A549 (cell line): ENCODE data around the gene PI4K2A. TPM values are rescaled to one million over a fixed set of nuclear protein-coding genes. Genes with fewer than 3 reads are reported as not detected.
A peak's percentile ranks its signal among the peaks of the same experiment; 100 is the strongest.

ENCODE experiments used
- ATAC-seq, 2 experiments: fragments of 200-7000 bp in 1 of 2; fragments of >200 bp in 1 of 2; cut with Nextera tagmentation in 1 of 2; cut with Tn5 transposase in 1 of 2; 3 replicates each; pipeline versions ENCODE4 v1.8.0 to v1.9.1; 2018 to 2020; ENCODE audit warnings: mild to moderate bottlenecking in 1 of 2, moderate library complexity in 1 of 2
- CTCF ChIA-PET: fragments of 300-600 bp; sonication (Branson Sonifier 250); formaldehyde crosslinking; extraction: SDS; loops from one replicate; lab custom pipeline; 2021; ENCODE audit warnings: antibody characterized with exemption, inconsistent platforms; lab: Yijun Ruan, JAX
- POLR2A ChIA-PET: fragments of 350-600 bp; formaldehyde crosslinking; extraction: SDS; loops from one replicate; lab custom pipeline; 2021; ENCODE audit warnings: antibody characterized with exemption, inconsistent platforms; lab: Yijun Ruan, JAX
- DNase-seq, 2 experiments: peaks; one replicate each; pipeline versions ENCODE4 v3.0.0 to v3.0.0-alpha.2; 2011 to 2016; ENCODE audit warnings: low read depth in 1 of 2, low spot score in 1 of 2
- FAIRE-seq: peaks from 2 replicates; lab custom pipeline; 2011; peaks lifted over from hg19 to GRCh38; lab: Jason Lieb, UNC
- H3K27ac ChIP-seq, 2 experiments: fragments of >200 bp; sonication (Bioruptor Twin); formaldehyde crosslinking; 3 replicates each; pipeline ENCODE4 v1.5.1; 2016 to 2017
- H3K4me1 ChIP-seq: fragments of >200 bp; sonication (Bioruptor Twin); formaldehyde crosslinking; 3 replicates; pipeline ENCODE4 v1.6.1; 2016
- H3K4me2 ChIP-seq: fragments of >200 bp; sonication (Bioruptor Twin); formaldehyde crosslinking; 3 replicates; pipeline ENCODE4 v1.6.1; 2016
- H3K4me3 ChIP-seq: fragments of >200 bp; sonication (Bioruptor Twin); formaldehyde crosslinking; 3 replicates; pipeline ENCODE4 v1.5.1; 2016
- H3K9me3 ChIP-seq: fragments of >200 bp; sonication (Bioruptor Twin); formaldehyde crosslinking; 3 replicates; pipeline ENCODE4 v1.6.1; 2016
- BHLHE40 ChIP-seq: IDR thresholded peaks from 2 replicates; pipeline ENCODE4 v1.6.1; 2012; ENCODE audit warnings: low read depth, low read length, inconsistent platforms
- CBX2 ChIP-seq: fragments of 200-600 bp; sonication (generic); IDR thresholded peaks from 2 replicates; pipeline ENCODE4 v1.6.1; 2016; ENCODE audit warnings: low read depth, mild to moderate bottlenecking, borderline replicate concordance
- CEBPB ChIP-seq, 2 experiments: fragments of >200 bp in 1 of 2; sonication (Bioruptor Twin) in 1 of 2; formaldehyde crosslinking in 1 of 2; IDR thresholded peaks; 2 replicates each; pipeline ENCODE4 v1.6.1; 2012 to 2016
- CTCF ChIP-seq: fragments of >200 bp; sonication (Bioruptor Twin); formaldehyde crosslinking; IDR thresholded peaks from 3 replicates; pipeline ENCODE4 v1.5.1; 2016
- EHF ChIP-seq: fragments of 250-450 bp; sonication (Bioruptor Pico); IDR thresholded peaks from 2 replicates; pipeline ENCODE4 v1.5.0; 2020; ENCODE audit warnings: mild to moderate bottlenecking
- EP300 ChIP-seq, 2 experiments: fragments of >200 bp; sonication (Bioruptor Twin); formaldehyde crosslinking; IDR thresholded peaks; 2 replicates in 1 of 2; 3 replicates in 1 of 2; pipeline ENCODE4 v1.6.1; 2016 to 2017
- FOSB ChIP-seq: fragments of 250-450 bp; sonication (Bioruptor Pico); IDR thresholded peaks from 2 replicates; pipeline ENCODE4 v1.5.0; 2020; ENCODE audit warnings: mild to moderate bottlenecking, moderate library complexity
- FOSL2 ChIP-seq, 2 experiments: fragments of 450-650 bp in 1 of 2; fragments of >200 bp in 1 of 2; sonication (Bioruptor Twin) in 1 of 2; formaldehyde crosslinking; IDR thresholded peaks; 2 replicates each; pipeline versions ENCODE4 v1.5.0 to v1.6.1; 2016 to 2020; ENCODE audit warnings: mild to moderate bottlenecking in 1 of 2, moderate library complexity in 1 of 2
- HDAC2 ChIP-seq: fragments of 200-600 bp; sonication (generic); IDR thresholded peaks from 2 replicates; pipeline ENCODE4 v1.6.1; 2016
- JUNB ChIP-seq: fragments of >200 bp; sonication (Bioruptor Twin); formaldehyde crosslinking; IDR thresholded peaks from 2 replicates; pipeline ENCODE4 v1.6.1; 2016
- PBX3 ChIP-seq: IDR thresholded peaks from 2 replicates; pipeline ENCODE4 v1.6.1; 2012
- POLR2A ChIP-seq: IDR thresholded peaks from 2 replicates; pipeline ENCODE4 v1.6.1; 2012; ENCODE audit warnings: mild to moderate bottlenecking, low read length
- RAD21 ChIP-seq, 2 experiments: fragments of >200 bp in 1 of 2; sonication (Bioruptor Twin) in 1 of 2; formaldehyde crosslinking in 1 of 2; IDR thresholded peaks in 1 of 2; conservative IDR thresholded peaks in 1 of 2; 2 replicates in 1 of 2; 3 replicates in 1 of 2; pipeline ENCODE4 v1.6.1; 2012 to 2018; ENCODE audit warnings: inconsistent platforms in 1 of 2
- RNF2 ChIP-seq: fragments of 200-600 bp; sonication (generic); IDR thresholded peaks from 2 replicates; pipeline ENCODE4 v1.6.1; 2016; ENCODE audit warnings: low read depth, mild to moderate bottlenecking, antibody characterized with exemption, moderate library complexity, borderline replicate concordance
- SMC3 ChIP-seq: fragments of >200 bp; sonication (Bioruptor Twin); formaldehyde crosslinking; IDR thresholded peaks from 3 replicates; pipeline ENCODE4 v1.6.1; 2018; ENCODE audit warnings: inconsistent platforms
- ZC3H11A ChIP-seq: fragments of 450-650 bp; IDR thresholded peaks from 2 replicates; pipeline ENCODE4 v1.6.1; 2014; ENCODE audit warnings: antibody characterized with exemption, mild to moderate bottlenecking
- ZSCAN20 ChIP-seq: fragments of 250-450 bp; sonication (Bioruptor Pico); IDR thresholded peaks from 2 replicates; pipeline ENCODE4 v1.8.0; 2022; ENCODE audit warnings: mild to moderate bottlenecking, moderate library complexity
- WGBS: methylation state at CpG from one replicate; pipeline ENCODE4 v1.1.6; 2017; ENCODE audit errors: missing lambda C conversion rate; 5-methylcytosine and 5-hydroxymethylcytosine counted together
- polyA plus RNA-seq, 4 experiments: library from polyadenylated mRNA; depleted of rRNA in 3 of 4; stranded (reverse); fragments of >200 nt; fragmentation: RNase III in 1 of 4; extraction: RNeasy Plus Mini Kit Qiagen cat#74134 plus additional on column Dnase treatment in 1 of 4; gene quantifications; 2 replicates in 3 of 4; 3 replicates in 1 of 4; pipeline ENCODE4 v1.2.3, GENCODE V29; 2011 to 2017

The PI4K2A gene
- polyA plus RNA-seq, 2 of the 4 experiments (the other 2 are of a cell fraction), result 16.6 TPM

GRCh38 chr10:97708167-97708566 is 67.7 kb downstream of the PI4K2A start:
- POLR2A ChIA-PET, result interaction anchor here (0.6 to 3.0 kb wide), 2 partner anchors 20 to 58 kb away, joined by 3 to 34 read pairs; partner anchors contain the start of gene AVPI1
- Histone ChIP-seq H3K27ac (no peak overlapping the region), H3K4me1 (peaks cover 17% of the 10 kb centered on the region; the same call in 2 of the 3 replicates), H3K4me3 (no peak overlapping the region), H3K9me3 (no peaks in the 10 kb centered on the region), H3K4me2 (no peak overlapping the region)
- 87% methylated on average over 2 of the region's 2 CpGs for WGBS
- no peak for ATAC-seq
- no peak for DNase-seq
- TF ChIP-seq POLR2A (no peak), FOSB (CRISPR knock-in tag) (no peak), ZSCAN20 (CRISPR knock-in tag) (no peak), BHLHE40 (no peak), EP300 (IDR thresholded peaks at IDR 0.05) (no peak), EHF (CRISPR knock-in tag) (no peak), HDAC2 (no peak), PBX3 (no peak), FOSL2 (IDR thresholded peaks at IDR 0.05) (no peak), FOSL2 (CRISPR knock-in tag; IDR thresholded peaks at IDR 0.05) (no peak), CBX2 (no peak), JUNB (no peak), ZC3H11A (no peak)
- no peak for FAIRE-seq
- CTCF ChIA-PET, result interaction anchor here (0.6 to 36.9 kb wide), 9 partner anchors 8 to 601 kb away, joined by 3 to 1127 read pairs (median 3); partner anchors contain the start of genes AVPI1, MARVELD1 and ZFYVE27

- ChIA-PET POLR2A (interaction anchor here (0.8 to 3.0 kb wide), 4 partner anchors 15 to 27 kb away, joined by 4 to 34 read pairs (median 5); partner anchors contain the start of genes AVPI1 and ZFYVE27), CTCF (interaction anchor here (0.5 to 36.9 kb wide), 16 partner anchors 1 to 332 kb away, joined by 3 to 1127 read pairs (median 5); partner anchors contain the start of genes AVPI1, MARVELD1, SFRP5 and ZFYVE27)
- Histone ChIP-seq H3K9me3 (no peaks in the 10 kb centered on the region), H3K27ac (peak overlapping the region; percentile 9 to 38; a peak in 2 of 6 replicates), H3K4me3 (no peak overlapping the region), H3K4me2 (peak overlapping the region; percentile 42), H3K4me1 (peaks cover 18% of the 10 kb centered on the region; the same call in 2 of the 3 replicates)
- 38% methylated on average over 18 of the region's 18 CpGs for WGBS
- FAIRE-seq (no peak), ATAC-seq (peak; percentile 19 to 63; a peak in 3 of 6 replicates), DNase-seq (peak; percentile 57 to 77)
- TF ChIP-seq SMC3 (peak; percentile 86), CEBPB (IDR thresholded peaks at IDR 0.05) (peak in 1 of 2 experiments; percentile 47; a peak in 1 of 4 replicates), RNF2 (no peak), RAD21 (conservative IDR thresholded peaks at IDR 0.05 in 1 of 2, IDR thresholded peaks at IDR 0.05 in 1 of 2) (peak; percentile 70 to 74), CTCF (peak; percentile 78)
Observed at GRCh38 chr10:97708976-97709946, 68.8 kb downstream of the PI4K2A start.
